GM13977 (cell line): ENCODE results near the gene NANP.
"Not testable (repeated sequence)": the region's sequence is repeated elsewhere in the genome, so short reads cannot be mapped to it uniquely, and the experiment has no call there.

Experiments used
- DNase-seq: peaks from one replicate; pipeline ENCODE4 v3.0.0; 2012; ENCODE audit warnings: low spot score
- CTCF ChIP-seq: IDR thresholded peaks from 2 replicates; pipeline ENCODE4 v1.5.1; 2012; ENCODE audit warnings: mild to moderate bottlenecking, control low read depth; ENCODE audit not compliant: insufficient read depth; ENCODE audit errors: extremely low read depth, missing control alignments
- in situ Hi-C: fragments of 300-500 bp; cut with MboI; formaldehyde crosslinking; loops from one replicate; pipeline ENCODE4 v1.12.0; 2022; ENCODE audit warnings: low sequenced_read_pairs, low pct_unique_long_range_greater_than_20kb, mixed read lengths, inconsistent platforms; ENCODE audit not compliant: unreplicated experiment

NANP gene

GRCh38 chr20:25644814-25645213 lies 21.0 kb upstream of the NANP start:
- no peak for TF ChIP-seq CTCF
- DNase-seq, result no peak
- in situ Hi-C loops, result no loop called here

- DNase-seq, result no peak
- TF ChIP-seq CTCF, result no peak
- in situ Hi-C loops, result no loop called here
These were observed 19.9 kb upstream of the NANP start for GRCh38 chr20:25643716-25644115.

GRCh38 chr20:25637247-25637646 lies 13.4 kb upstream of the NANP start:
- TF ChIP-seq CTCF, result no peak
- in situ Hi-C loops, result no loop called here
- no peak for DNase-seq

- no peak for DNase-seq
These were observed 9.4 kb upstream of the NANP start for GRCh38 chr20:25632940-25633790.

GRCh38 chr20:25630615-25631014 lies 6.8 kb upstream of the NANP start:
- not testable (repeated sequence) for DNase-seq

More at GRCh38 chr20:25632940-25633790, 9.4 kb upstream of the NANP start:
- TF ChIP-seq CTCF, result no peak
- in situ Hi-C loops, result no loop called here

GRCh38 chr20:25629816-25630499 lies 6.1 kb upstream of the NANP start:
- DNase-seq, result no peak
- in situ Hi-C loops, result no loop called here
- TF ChIP-seq CTCF, result no peak

More at GRCh38 chr20:25630615-25631014, 6.8 kb upstream of the NANP start:
- in situ Hi-C loops, result not testable (repeated sequence)

- in situ Hi-C loops, result no loop called here
- no peak for DNase-seq
- no peak for TF ChIP-seq CTCF
These were observed 3.0 kb upstream of the NANP start for GRCh38 chr20:25626779-25627178.
